GM15510 (cell line): Measurements from ENCODE around the gene SAPCD2.

Experiments
- POLR2A ChIP-seq: IDR thresholded peaks from 3 replicates; pipeline ENCODE4 v1.6.1; 2011; ENCODE audit warnings: borderline replicate concordance; ENCODE audit not compliant: insufficient read length; ENCODE audit errors: extremely low read depth

Gene SAPCD2

GRCh38 chr9:137064027-137064879, 6.1 kb downstream of the SAPCD2 start:
- no peak for TF ChIP-seq POLR2A

GRCh38 chr9:137063311-137064026, 6.9 kb downstream of the SAPCD2 start:
- no peak for TF ChIP-seq POLR2A

GRCh38 chr9:137062384-137062783, 8.0 kb downstream of the SAPCD2 start:
- TF ChIP-seq POLR2A = no peak

GRCh38 chr9:137058521-137059234, 11.7 kb downstream of the SAPCD2 start:
- no peak for TF ChIP-seq POLR2A

GRCh38 chr9:137057545-137057944, 12.8 kb downstream of the SAPCD2 start:
- no peak for TF ChIP-seq POLR2A

GRCh38 chr9:137056739-137057415, 13.5 kb downstream of the SAPCD2 start:
- TF ChIP-seq POLR2A = no peak

GRCh38 chr9:137055385-137056364, 14.7 kb downstream of the SAPCD2 start:
- no peak for TF ChIP-seq POLR2A

GRCh38 chr9:137054932-137055384, 15.4 kb downstream of the SAPCD2 start:
- TF ChIP-seq POLR2A = no peak

- TF ChIP-seq POLR2A = no peak
Measured at GRCh38 chr9:137053944-137054931, 16.1 kb downstream of the SAPCD2 start, which contains the start of gene ENTPD2. TSS of gene ENTPD2 (minus strand) at chr9:137054061. CDS start at chr9:137053997, 64 bp downstream.

GRCh38 chr9:137052998-137053943, 17.1 kb downstream of the SAPCD2 start:
- no peak for TF ChIP-seq POLR2A

GRCh38 chr9:137052293-137052692, 18.1 kb downstream of the SAPCD2 start:
- TF ChIP-seq POLR2A = no peak
